Neural crest cell (in vitro differentiated cells): Measurements from ENCODE around the gene C4orf50. TPM values are rescaled to one million over a fixed set of nuclear protein-coding genes. Genes with fewer than 3 reads are reported as not detected.

Experiments
- DNase-seq: peaks from one replicate; pipeline ENCODE4 v3.0.0; 2021; ENCODE audit warnings: low read depth, mixed read lengths, low spot score
- H3K27ac Mint-ChIP-seq: one replicate; pipeline ENCODE4 v1.8.0; 2021; ENCODE audit warnings: mild to moderate bottlenecking, mixed read lengths; ENCODE audit not compliant: unreplicated experiment
- H3K27me3 Mint-ChIP-seq: 2 replicates; pipeline ENCODE4 v1.8.0; 2021; ENCODE audit warnings: low read depth, mild to moderate bottlenecking, mixed read lengths
- H3K36me3 Mint-ChIP-seq: 2 replicates; pipeline ENCODE4 v1.8.0; 2021; ENCODE audit warnings: low read depth, mild to moderate bottlenecking, mixed read lengths
- H3K4me1 Mint-ChIP-seq: 2 replicates; pipeline ENCODE4 v1.8.0; 2021; ENCODE audit warnings: mixed read lengths
- H3K4me3 Mint-ChIP-seq: one replicate; pipeline ENCODE4 v1.8.0; 2021; ENCODE audit warnings: mild to moderate bottlenecking, mixed read lengths
- H3K9me3 Mint-ChIP-seq: 2 replicates; pipeline ENCODE4 v1.8.0; 2021; ENCODE audit warnings: mixed read lengths
- total RNA-seq: library from RNA; stranded (reverse); gene quantifications from 2 replicates; pipeline ENCODE4 v1.2.1, GENCODE V29; 2021
- TF ChIP-seq, protein P1 (sequence below): fragments of 200-600 bp; sonication (generic); conservative IDR thresholded peaks from 2 replicates; pipeline ENCODE4 v1.5.0; 2021; ENCODE audit warnings: antibody characterized with exemption, mild to moderate bottlenecking

C4orf50 gene
- total RNA-seq, 1 donor from 2014 or later, result 0.02 TPM

DNA sequence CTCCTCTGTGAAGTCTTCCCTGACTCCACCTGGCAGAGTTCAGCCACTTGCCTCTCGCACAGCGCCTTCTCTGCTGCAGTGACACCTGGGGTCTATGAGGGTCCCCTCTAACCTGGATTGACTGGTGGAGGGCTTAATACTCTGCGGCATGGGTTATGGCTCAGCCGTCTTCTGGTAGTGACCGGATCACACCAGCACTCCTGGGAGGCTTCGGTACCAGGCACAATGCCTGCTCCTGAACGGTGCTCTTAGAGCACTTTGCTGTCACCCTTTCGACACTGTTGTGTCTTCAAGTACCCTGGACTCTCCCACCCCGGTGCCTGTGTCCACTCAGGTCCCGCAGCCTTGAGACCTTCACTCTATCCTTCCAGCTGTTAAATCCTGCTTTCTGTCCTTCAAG lies 50.0 kb downstream of the C4orf50 start:
- H3K36me3 Mint-ChIP-seq, result no peaks in the 10 kb centered on the region
- H3K4me3 Mint-ChIP-seq, result no peak overlapping the region
- DNase-seq, result no peak
- peaks cover 18% of the 10 kb centered on the region for H3K27me3 Mint-ChIP-seq
- TF ChIP-seq, protein P1, sequence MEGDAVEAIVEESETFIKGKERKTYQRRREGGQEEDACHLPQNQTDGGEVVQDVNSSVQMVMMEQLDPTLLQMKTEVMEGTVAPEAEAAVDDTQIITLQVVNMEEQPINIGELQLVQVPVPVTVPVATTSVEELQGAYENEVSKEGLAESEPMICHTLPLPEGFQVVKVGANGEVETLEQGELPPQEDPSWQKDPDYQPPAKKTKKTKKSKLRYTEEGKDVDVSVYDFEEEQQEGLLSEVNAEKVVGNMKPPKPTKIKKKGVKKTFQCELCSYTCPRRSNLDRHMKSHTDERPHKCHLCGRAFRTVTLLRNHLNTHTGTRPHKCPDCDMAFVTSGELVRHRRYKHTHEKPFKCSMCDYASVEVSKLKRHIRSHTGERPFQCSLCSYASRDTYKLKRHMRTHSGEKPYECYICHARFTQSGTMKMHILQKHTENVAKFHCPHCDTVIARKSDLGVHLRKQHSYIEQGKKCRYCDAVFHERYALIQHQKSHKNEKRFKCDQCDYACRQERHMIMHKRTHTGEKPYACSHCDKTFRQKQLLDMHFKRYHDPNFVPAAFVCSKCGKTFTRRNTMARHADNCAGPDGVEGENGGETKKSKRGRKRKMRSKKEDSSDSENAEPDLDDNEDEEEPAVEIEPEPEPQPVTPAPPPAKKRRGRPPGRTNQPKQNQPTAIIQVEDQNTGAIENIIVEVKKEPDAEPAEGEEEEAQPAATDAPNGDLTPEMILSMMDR, result no peak
- no peak overlapping the region for H3K27ac Mint-ChIP-seq
- H3K4me1 Mint-ChIP-seq, result no peaks in the 10 kb centered on the region
- no peaks in the 10 kb centered on the region for H3K9me3 Mint-ChIP-seq

DNA sequence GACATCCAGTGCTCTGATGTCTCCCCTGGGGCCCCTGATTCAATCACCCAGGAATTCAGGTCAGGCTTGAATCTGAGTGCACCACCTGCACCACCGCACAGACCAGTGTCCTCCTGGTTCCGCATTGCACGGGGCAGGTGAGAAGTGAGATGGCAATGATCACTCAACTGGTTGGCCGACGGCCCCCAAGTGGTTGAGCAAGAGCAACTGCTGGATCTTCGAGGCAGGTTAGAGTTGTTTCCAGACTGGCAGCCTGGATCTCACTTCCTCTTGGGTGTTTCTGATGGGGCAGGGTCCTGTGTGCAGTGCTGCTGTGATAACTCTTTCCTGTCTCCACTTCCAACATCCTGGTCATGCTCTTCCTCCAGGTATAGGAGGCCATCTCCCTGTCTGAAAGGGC lies 50.4 kb downstream of the C4orf50 start:
- H3K4me3 Mint-ChIP-seq, result no peak overlapping the region
- DNase-seq, result no peak

DNA sequence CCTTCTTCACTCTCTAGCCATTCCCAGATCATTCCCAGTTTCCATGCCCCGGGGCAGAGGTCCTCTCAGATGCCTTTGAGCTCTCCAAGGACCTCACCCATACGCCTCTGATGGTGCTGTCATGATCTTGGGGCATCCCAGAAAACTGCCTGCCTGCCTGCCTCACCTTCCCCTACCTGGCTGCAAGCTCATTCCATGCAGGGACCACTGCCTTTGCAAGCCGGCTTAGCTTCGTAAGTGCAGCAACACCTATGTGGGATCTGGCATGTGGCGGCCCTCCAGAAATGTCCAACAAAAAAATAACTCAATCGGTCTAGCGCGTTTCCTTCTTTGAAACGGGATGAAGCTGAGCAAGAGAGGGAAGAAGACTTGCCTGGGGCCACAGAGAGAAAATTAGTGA lies 53.0 kb downstream of the C4orf50 start:
- H3K27me3 Mint-ChIP-seq, result peaks cover 37% of the 10 kb centered on the region
- TF ChIP-seq, protein P1, result no peak
- H3K36me3 Mint-ChIP-seq, result no peaks in the 10 kb centered on the region
- DNase-seq, result no peak
- no peaks in the 10 kb centered on the region for H3K9me3 Mint-ChIP-seq
- no peak overlapping the region for H3K4me3 Mint-ChIP-seq
- H3K4me1 Mint-ChIP-seq, result no peaks in the 10 kb centered on the region
- no peak overlapping the region for H3K27ac Mint-ChIP-seq

More for the DNA sequence above, 50.4 kb downstream of the C4orf50 start:
- TF ChIP-seq, protein P1, result no peak
- no peaks in the 10 kb centered on the region for H3K4me1 Mint-ChIP-seq
- no peaks in the 10 kb centered on the region for H3K9me3 Mint-ChIP-seq
- H3K27me3 Mint-ChIP-seq, result peaks cover 19% of the 10 kb centered on the region
- no peaks in the 10 kb centered on the region for H3K36me3 Mint-ChIP-seq
- H3K27ac Mint-ChIP-seq, result no peak overlapping the region

- Mint-ChIP-seq H3K4me3 (no peak overlapping the region), H3K36me3 (no peaks in the 10 kb centered on the region), H3K27ac (no peak overlapping the region), H3K9me3 (no peaks in the 10 kb centered on the region), H3K4me1 (no peaks in the 10 kb centered on the region), H3K27me3 (peaks cover 49% of the 10 kb centered on the region)
- no peak for DNase-seq
- TF ChIP-seq, protein P1, result no peak
Measured at GRCh38 chr4:5964030-5964429, 54.2 kb downstream of the C4orf50 start.

DNA sequence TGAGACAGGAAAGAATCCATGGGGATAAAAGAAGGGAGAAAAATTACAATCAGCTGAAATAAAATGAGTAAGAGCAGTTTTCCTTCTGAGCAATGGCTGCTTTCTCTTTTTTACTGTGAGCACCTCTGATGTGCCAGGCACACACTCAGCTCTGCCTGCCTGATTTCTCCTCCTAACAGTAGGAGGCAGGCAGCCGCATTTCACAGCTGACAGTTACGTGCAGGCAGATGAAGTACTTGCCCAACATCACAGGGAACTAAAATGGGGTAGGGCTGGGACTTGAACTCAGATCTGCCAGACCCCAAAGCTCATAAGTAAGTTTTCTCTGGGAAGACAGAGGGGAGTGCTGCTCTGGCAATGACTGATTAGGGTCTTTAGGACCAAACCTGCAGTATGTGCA lies 54.6 kb downstream of the C4orf50 start:
- H3K4me1 Mint-ChIP-seq, result no peaks in the 10 kb centered on the region
- H3K36me3 Mint-ChIP-seq, result no peaks in the 10 kb centered on the region
- H3K4me3 Mint-ChIP-seq, result no peak overlapping the region
- H3K9me3 Mint-ChIP-seq, result no peaks in the 10 kb centered on the region
- peaks cover 53% of the 10 kb centered on the region for H3K27me3 Mint-ChIP-seq
- no peak for DNase-seq
- TF ChIP-seq, protein P1, result no peak
- H3K27ac Mint-ChIP-seq, result no peak overlapping the region

DNA sequence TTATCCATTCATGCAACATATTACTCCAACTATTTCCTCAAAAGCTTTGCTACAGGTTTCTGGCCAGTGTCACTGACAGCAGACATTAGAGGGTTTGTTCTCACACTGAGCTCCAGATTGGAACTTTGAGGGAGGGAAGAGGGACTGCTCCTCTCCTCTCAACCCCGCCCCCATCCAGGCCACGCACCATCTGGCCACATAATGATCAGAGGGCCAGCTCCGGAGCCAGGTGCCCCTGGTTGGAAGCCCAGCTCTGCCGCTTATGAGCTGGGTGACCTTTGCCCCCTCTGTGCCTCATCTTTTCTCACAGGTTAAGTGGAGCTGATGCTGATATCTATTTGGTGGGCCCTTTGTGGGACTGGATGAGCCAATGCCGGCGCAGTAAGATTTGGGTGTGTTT lies 55.8 kb downstream of the C4orf50 start:
- H3K9me3 Mint-ChIP-seq, result no peaks in the 10 kb centered on the region
- no peaks in the 10 kb centered on the region for H3K4me1 Mint-ChIP-seq
- no peak for DNase-seq
- H3K4me3 Mint-ChIP-seq, result no peak overlapping the region
- TF ChIP-seq, protein P1, result no peak
- H3K27ac Mint-ChIP-seq, result no peak overlapping the region
- H3K27me3 Mint-ChIP-seq, result peaks cover 58% of the 10 kb centered on the region
- no peaks in the 10 kb centered on the region for H3K36me3 Mint-ChIP-seq
